EL (cell line): Measurements from ENCODE around the gene SEMA5A.
"Not testable (repeated sequence)": the region's sequence is repeated elsewhere in the genome, so short reads cannot be mapped to it uniquely, and the experiment has no call there.

Source experiments
- DNase-seq: peaks from one replicate; pipeline ENCODE4 v3.0.0-alpha.2; 2016

The SEMA5A gene

DNA sequence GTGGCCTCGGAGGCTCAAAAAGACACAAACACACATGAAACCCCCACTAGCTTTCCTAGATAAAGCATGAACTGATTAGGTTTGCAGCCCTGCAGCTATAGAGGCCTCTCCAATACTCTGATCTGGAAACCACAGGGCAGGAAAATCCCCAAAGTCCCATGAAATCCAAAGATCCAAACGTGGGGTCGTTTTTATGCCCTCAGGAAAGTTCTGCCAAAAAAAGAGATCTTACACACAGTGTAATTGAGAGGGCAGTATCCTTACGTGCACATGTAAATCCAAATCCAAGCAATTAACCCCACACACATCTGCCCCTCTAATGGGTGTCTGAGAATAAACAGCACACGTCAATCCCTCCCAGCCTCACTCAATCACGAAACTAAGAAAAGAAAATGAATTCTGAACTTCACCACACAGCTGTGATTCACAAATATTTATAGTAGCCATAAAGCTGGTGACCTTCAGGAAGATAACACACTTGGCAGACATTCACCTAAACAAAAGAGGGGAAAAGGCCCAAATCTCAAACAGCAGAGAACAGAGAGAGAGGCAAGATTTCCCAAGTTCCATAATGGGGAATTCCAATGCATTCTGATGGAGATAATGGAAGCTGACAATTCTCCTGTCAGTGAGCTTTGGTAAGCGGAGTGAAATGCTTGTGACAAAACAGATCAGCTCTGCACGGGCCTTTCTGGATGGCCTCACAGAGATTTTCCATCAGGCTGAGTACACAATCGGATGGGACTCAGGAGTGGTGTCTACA lies 114.2 kb downstream of the SEMA5A start:
- DNase-seq: peak; percentile 46

DNA sequence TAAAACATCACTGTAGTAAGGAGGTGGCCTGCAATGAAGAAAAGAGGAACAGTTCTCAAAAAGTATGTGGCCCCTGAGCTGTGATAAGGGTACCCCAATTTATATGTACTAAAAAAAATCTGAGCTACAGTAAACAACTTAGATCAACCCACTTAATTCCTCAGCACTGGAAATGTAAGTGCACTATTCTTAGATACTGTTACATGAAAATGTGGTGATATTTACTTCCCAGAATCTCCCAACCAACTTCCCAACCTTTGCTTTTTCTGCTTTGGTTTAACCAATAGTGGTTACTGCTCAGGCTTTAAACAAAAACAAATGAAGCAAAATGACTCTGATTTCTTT lies 114.8 kb downstream of the SEMA5A start:
- DNase-seq: no peak

GRCh38 chr5:9430306-9430705 lies 115.6 kb downstream of the SEMA5A start:
- DNase-seq: peak; percentile 15

GRCh38 chr5:9429691-9430215 lies 116.1 kb downstream of the SEMA5A start:
- no peak for DNase-seq

DNA sequence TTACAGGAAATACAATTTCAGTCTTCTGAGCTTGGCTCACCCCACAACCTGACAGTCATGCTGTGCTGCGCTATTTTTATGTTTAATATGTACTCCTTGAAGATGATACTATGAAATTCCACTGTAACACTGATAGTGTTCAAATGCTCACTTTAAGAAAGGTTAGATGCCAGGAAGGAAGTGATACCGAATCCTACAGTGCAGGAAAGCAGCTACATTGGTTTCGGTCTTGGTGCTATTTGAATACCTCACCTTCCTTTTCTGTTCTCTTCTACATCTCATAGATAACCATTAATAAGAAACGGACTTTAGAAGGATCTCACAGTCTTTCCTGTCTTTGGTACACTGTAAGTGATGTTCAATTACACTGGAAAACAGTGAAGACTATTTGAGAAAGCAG lies 117.6 kb downstream of the SEMA5A start:
- no peak for DNase-seq

DNA sequence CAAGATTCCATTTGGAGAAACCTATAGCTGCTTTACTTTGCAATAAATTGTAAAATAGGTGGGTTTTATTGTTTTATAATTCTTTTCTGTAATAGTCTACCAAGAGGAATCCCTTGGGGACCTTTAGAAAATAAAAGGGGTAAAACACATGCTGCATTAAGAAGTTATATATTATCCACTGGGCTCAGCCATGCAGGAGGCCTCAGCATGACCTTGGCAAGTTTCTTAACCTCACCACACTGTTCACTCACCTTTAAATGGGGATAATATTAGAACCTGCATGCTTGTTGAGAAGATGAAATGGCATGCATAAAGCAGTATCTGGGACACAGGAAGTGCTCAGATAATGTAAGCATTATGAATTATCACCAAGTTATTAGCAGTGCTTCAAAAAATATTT lies 120.2 kb downstream of the SEMA5A start:
- DNase-seq: no peak

GRCh38 chr5:9423571-9423970 lies 122.3 kb downstream of the SEMA5A start:
- DNase-seq: peak; percentile 28

DNA sequence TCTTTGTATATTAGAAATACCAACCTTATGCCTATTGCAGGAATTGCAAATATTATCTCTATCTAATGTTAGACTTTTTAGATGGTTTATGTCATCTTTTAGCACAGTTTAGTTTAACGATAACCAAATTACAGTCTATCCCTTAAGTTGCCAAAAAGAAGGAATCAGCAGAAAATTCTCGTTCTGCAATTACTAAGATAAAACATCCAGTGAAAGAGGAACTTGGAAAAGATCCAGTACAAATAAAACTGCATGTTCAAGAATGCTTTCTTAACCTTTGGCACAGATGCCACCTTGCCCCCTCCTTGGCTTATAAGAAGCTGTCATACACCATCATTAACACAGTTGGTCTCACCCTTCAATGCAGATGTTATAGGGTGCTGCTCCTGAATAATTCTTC lies 124.0 kb downstream of the SEMA5A start:
- peak; percentile 10 for DNase-seq

- DNase-seq: no peak
Observed at GRCh38 chr5:9419794-9420193, 126.1 kb downstream of the SEMA5A start.

DNA sequence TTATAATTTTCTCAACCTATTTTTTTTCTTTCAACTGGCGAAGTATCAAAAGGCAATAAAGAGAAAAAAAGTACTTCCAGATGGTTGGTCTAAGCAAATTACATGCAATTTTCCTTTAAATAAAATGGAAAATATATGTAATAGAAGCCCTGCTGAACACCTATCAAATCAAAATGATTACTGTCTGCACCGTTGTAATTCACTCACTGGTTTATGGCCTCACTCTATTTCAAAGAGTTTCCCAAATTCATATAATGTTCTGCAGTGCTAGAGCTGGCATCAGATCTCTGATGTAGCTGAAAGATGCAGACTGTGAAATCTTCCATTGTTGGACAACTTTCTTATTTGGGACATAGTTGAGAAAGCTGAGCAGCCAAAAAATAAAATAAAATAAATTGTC lies 130.3 kb downstream of the SEMA5A start:
- DNase-seq: no peak

DNA sequence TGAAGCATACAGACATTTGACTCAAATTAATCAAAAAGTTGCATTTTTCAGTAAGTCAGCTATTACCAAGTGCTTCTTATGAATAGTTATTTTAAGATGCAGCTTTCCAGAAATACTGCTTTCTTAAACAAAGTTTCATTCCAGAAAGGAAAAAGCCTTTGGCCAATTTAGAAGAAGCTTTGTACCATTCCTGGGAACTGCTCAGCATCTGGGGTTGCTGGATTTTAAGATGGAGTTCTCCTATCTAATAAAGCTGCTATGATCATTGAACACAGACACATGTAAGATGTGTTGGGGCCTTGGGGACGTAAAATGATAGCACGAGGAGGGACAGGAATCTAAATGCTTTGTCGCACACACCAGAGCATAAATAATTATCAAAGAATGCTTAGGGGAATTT lies 130.8 kb downstream of the SEMA5A start:
- no peak for DNase-seq

DNA sequence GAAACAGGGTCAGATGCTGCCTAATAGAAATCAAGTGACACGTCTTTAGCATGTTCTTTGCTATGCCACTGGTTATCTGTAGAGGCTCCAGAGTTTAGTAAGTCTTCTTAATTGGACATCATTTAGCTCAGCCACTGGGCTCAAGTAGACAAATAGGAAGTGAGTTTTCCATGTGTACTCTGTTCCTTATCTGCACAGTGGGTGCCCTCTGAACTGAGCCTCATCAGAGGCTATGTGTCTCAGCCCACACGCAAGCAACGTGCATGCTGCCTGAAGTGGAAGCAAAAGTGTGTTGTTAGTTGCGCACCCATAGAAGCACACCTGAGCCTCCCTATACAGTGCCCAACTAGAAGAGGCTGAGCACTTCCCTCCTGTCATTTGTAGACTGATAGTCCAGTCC lies 134.7 kb downstream of the SEMA5A start:
- DNase-seq: no peak

DNA sequence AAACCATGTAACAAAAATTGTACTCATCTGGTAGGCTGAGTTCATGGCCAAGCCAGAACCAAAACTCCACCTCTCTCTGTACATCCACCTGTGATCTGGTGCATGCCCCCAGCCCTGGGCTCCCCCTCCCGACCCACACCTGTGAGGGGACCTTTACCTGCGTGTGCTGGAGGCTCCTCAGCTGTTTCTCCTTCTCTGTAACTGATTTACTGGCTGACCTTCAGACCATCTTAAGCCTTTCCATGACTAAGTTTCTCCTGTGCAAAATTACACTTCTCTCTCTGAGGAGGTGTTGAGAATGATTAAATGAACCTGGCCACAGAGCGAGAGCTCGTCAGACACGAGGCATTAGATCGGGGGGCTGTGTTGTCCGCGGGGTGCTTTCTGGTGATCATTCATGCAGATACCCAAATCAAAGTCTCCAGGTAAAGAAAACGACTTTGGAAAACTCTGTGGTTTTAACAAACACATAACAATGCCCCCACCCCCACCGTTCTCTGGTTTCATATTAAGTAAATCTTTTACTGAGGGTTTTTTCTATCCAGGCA lies 136.4 kb downstream of the SEMA5A start:
- no peak for DNase-seq

DNA sequence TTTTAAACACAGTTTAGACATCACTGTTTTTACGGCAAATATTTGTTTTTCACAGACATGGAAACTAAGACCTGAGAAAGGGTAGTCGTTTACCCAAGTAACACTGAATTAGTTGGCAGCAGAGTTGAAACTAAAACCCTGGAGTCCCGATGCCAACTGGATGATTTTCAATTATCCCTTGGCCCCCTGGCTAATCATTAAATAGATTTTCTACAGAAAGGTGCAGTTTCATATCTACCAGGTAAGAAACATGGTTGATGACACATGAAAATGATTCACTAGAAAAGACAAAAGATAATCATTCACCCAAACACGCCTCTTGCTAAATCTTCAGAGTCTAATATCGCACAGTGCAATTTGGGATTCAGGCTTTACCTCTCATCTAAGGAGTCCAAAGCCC lies 136.9 kb downstream of the SEMA5A start:
- DNase-seq: no peak

DNA sequence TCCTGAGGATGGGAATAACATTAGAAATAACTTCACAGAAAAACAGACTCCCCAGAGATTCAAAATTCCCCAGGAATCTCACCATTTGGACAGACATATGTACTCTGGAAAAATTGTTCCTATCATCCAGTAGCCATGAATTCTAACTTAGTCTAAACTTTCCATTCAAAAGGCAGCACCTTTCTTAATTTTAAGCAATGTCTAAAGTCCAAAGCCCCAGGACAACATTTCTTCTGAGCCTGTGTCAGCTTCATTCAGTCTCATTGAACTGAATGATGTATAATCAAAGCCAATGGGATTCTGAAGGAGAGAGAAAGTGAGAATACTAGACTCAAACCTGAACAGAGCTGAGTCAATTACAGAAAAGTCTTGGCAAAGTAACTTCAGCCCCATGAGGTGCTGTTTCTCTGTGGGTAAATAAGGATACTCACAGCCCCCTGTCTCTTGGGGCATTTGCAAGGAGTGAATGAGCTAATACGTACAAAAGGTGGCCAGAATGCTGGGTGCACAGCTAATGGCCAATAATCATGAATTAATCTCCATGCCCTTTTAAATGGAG lies 140.6 kb downstream of the SEMA5A start:
- DNase-seq: no peak

DNA sequence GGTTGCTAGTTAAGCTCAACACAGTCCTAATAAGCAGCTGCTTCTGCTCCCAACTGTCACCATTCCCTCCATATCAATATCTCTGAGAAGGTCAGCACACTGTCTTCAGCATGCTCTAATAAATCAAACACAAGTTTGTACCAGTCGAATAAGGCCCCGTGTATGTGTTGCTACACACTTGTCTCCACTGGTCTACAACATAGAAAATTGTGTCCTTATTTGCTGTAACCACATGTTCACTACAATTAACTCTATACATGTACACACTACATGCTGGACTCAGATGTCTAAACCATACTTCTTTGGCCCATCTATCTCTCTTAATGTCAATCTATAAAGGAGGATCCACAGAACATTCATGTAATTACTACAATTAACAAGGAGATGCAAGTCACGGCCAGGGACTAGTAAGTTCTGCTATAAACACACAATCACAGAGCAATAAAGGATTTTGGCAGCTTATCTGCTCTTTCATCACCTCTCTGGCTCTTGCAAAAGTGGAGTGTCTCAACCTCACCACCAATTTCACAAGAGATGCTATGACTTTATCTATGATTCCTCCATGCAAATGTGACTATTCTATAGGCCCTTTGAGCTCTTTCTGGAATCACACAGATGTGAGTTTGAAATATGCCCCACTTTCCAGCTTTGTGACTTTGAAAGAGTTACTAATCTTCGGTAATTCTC lies 143.9 kb downstream of the SEMA5A start:
- DNase-seq: no peak

- DNase-seq: not testable (repeated sequence)
Observed at GRCh38 chr5:9399783-9400182, 146.1 kb downstream of the SEMA5A start.

DNA sequence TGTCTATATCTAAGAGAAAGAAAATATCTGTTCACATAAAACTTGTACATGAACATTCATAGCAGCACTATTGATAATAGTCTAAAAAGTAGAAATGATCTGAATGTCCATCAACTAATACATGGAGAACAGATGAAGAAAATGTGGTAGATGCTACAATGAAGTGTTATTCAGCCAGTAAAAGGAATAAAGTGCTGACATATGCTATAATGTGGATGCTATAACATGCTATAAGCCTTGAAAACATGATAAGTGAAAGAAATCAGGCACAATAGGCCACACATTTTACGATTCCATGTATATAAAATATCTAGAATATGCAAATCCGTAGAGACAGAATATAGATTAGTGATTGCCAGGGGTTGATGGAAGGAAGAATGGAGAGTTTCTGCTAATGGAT lies 146.8 kb downstream of the SEMA5A start:
- DNase-seq: no peak

GRCh38 chr5:9398227-9398626 lies 147.6 kb downstream of the SEMA5A start:
- no peak for DNase-seq

GRCh38 chr5:9396285-9396770 lies 149.5 kb downstream of the SEMA5A start:
- no peak for DNase-seq

DNA sequence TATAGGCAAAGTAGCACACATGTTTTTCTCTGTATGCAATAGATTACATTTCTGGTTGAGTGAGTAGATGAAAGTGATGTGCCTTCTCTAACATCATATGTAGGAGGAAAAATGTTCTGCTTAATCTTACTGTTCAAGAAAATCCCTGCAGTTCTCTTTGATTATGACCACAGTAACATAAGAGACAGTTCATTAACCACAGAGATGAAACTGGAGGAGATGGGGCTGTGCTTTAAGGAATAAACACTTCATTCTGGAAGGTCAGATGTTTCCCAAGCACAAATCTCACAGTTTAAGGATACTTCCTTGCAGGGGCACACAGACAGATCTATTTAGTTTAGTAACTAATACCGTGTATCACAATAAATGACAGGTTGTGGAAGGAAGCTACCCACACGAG lies 150.2 kb downstream of the SEMA5A start:
- DNase-seq: no peak

GRCh38 chr5:9394221-9394620 lies 151.7 kb downstream of the SEMA5A start:
- DNase-seq: no peak

DNA sequence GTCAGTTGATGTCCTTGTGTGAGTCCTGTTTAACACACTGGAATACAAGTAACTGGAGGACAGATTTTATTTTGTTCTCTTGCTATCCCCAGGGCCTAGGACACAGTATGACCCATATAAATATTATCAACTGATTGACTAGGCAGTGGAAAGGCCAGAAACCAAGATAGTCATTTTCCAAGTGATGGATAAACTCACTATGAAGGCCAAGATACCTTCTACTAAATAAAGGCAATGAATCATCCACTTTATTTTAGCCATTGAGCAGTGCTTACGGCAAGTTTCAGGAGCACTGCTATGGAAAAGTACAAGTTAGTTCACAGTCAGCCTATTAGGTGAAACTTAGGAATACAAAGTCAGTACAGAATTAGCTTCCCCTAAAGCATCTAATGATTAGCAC lies 153.2 kb downstream of the SEMA5A start:
- DNase-seq: no peak

- no peak for DNase-seq
Observed at GRCh38 chr5:9391080-9391479, 154.8 kb downstream of the SEMA5A start.
